CD4-positive, alpha-beta T cell (primary cell): ENCODE data around the gene CHCHD1. TPM values are rescaled to one million over a fixed set of nuclear protein-coding genes. Genes with fewer than 3 reads are reported as not detected.

ENCODE experiments used
- ATAC-seq: fragments of 200-7000 bp; cut with Tn5 transposase; one replicate; pipeline ENCODE4 v1.10.0; 2022; ENCODE audit warnings: mild to moderate bottlenecking; ENCODE audit not compliant: poor library complexity
- CTCF ChIA-PET: fragments of 350-600 bp; sonication (Branson Sonifier 250); formaldehyde crosslinking; loops from one replicate; lab custom pipeline; 2021; ENCODE audit warnings: antibody characterized with exemption, inconsistent platforms; lab: Charles Lee
- POLR2A ChIA-PET: fragments of 350-600 bp; sonication (Branson Sonifier 250); formaldehyde crosslinking; loops from one replicate; lab custom pipeline; 2021; ENCODE audit warnings: antibody characterized with exemption, inconsistent platforms; lab: Charles Lee
- DNase-seq, 14 experiments: peaks; one replicate each; pipeline ENCODE4 v3.0.0-alpha.2; 2013 to 2020; ENCODE audit warnings: mixed read lengths in 2 of 14
- H3K27ac ChIP-seq, 2 donors: one replicate each; pipeline versions ENCODE4 v1.5.1 to v1.7.0; 2013; ENCODE audit warnings: low read length in 2 of 2, low read depth in 1 of 2, mild to moderate bottlenecking in 1 of 2
- H3K27me3 ChIP-seq, 2 experiments: 1 replicate in 1 of 2; 2 replicates in 1 of 2; pipeline versions ENCODE4 v1.6.1 to v1.7.0; 2013; ENCODE audit warnings: low read length in 2 of 2, control low read depth in 1 of 2, mild to moderate bottlenecking in 1 of 2, moderate library complexity in 1 of 2; ENCODE audit not compliant: insufficient read depth in 2 of 2, control insufficient read depth in 1 of 2
- H3K36me3 ChIP-seq: one replicate; pipeline ENCODE4 v1.6.1; 2013; ENCODE audit warnings: low read length, control low read depth; ENCODE audit not compliant: insufficient read depth
- H3K4me1 ChIP-seq: one replicate; pipeline ENCODE4 v1.6.1; 2013; ENCODE audit warnings: low read length, control low read depth; ENCODE audit not compliant: insufficient read depth
- H3K4me3 ChIP-seq: one replicate; pipeline ENCODE4 v1.5.1; 2013; ENCODE audit warnings: mild to moderate bottlenecking, low read length, moderate library complexity
- H3K9me3 ChIP-seq, 2 experiments: 1 replicate in 1 of 2; 2 replicates in 1 of 2; pipeline versions ENCODE4 v1.6.1 to v1.7.0; 2013; ENCODE audit warnings: low read length in 2 of 2, mild to moderate bottlenecking in 2 of 2, control low read depth in 1 of 2, moderate library complexity in 1 of 2; ENCODE audit not compliant: control insufficient read depth in 1 of 2, insufficient read depth in 1 of 2
- H3K27ac Mint-ChIP-seq: one replicate; pipeline ENCODE4 v1.8.0; 2020; ENCODE audit warnings: mixed read lengths
- H3K27me3 Mint-ChIP-seq: one replicate; pipeline ENCODE4 v1.8.0; 2021; ENCODE audit warnings: mixed read lengths
- H3K36me3 Mint-ChIP-seq: one replicate; pipeline ENCODE4 v1.8.0; 2021; ENCODE audit warnings: low read depth, mixed read lengths
- H3K4me1 Mint-ChIP-seq: one replicate; pipeline ENCODE4 v1.8.0; 2021; ENCODE audit warnings: low read depth, mixed read lengths
- H3K4me3 Mint-ChIP-seq: one replicate; pipeline ENCODE4 v1.8.0; 2020; ENCODE audit warnings: mild to moderate bottlenecking, mixed read lengths
- H3K9me3 Mint-ChIP-seq: one replicate; pipeline ENCODE4 v1.8.0; 2020; ENCODE audit warnings: mixed read lengths
- CTCF ChIP-seq: fragments of 200-600 bp; IDR thresholded peaks from one replicate; pipeline ENCODE4 v1.8.0; 2022; ENCODE audit warnings: antibody characterized with exemption, mild to moderate bottlenecking
- intact Hi-C, 2 experiments: fragments of 100-400 bp; cut with DNase I in 1 of 2; cut with micrococcal nuclease in 1 of 2; formaldehyde crosslinking; loops; one replicate each; pipeline versions ENCODE4 v1.15.1 to v1.9.0; 2023 to 2025; cut with DNase I, micrococcal nuclease
- total RNA-seq, 174 experiments: library from RNA in 2 of 174; stranded (reverse) in 2 of 174; gene quantifications; one replicate each; pipeline ENCODE4 v1.2.3 and lab custom pipeline; 2021 to 2026

Gene CHCHD1
- total RNA-seq, 2 experiments from 2014 or later, result 6.3 to 6.8 TPM

- CTCF ChIA-PET, result interaction anchor here (1.4 kb wide), 1 partner anchor 60 kb away, joined by 3 read pairs; no protein-coding TSS in a partner anchor
- no peaks in the 10 kb centered on the region for H3K9me3 ChIP-seq
- POLR2A ChIA-PET, result no interaction called here
- intact Hi-C loops, result loop anchor here in 1 of 2 experiments (10.0 kb wide), 1 partner anchor 325 kb away; the partner anchor contains the start of gene PPP3CB
- Mint-ChIP-seq H3K36me3 (peaks cover 76% of the 10 kb centered on the region), H3K4me1 (no peaks in the 10 kb centered on the region), H3K27ac (peak overlapping the region; percentile 53), H3K9me3 (no peaks in the 10 kb centered on the region), H3K4me3 (no peak overlapping the region), H3K27me3 (no peaks in the 10 kb centered on the region)
- H3K4me3 ChIP-seq, result no peak overlapping the region
- ATAC-seq (no peak), DNase-seq (no peak)
- no peak overlapping the region for H3K27ac ChIP-seq
- H3K27me3 ChIP-seq, result no peaks in the 10 kb centered on the region
- peaks cover 80% of the 10 kb centered on the region for H3K36me3 ChIP-seq
- H3K4me1 ChIP-seq, result no peaks in the 10 kb centered on the region
- no peak for TF ChIP-seq CTCF
Measured at GRCh38 chr10:73819513-73820093, 37.8 kb downstream of the CHCHD1 start.

GRCh38 chr10:73823391-73823790 is 41.5 kb downstream of the CHCHD1 start:
- no peak for ATAC-seq
- H3K27me3 Mint-ChIP-seq, result no peaks in the 10 kb centered on the region
- no peak for TF ChIP-seq CTCF
- intact Hi-C loops, result no loop called here
- no peak overlapping the region for H3K27ac Mint-ChIP-seq
- no peak for DNase-seq
- H3K4me1 Mint-ChIP-seq, result no peaks in the 10 kb centered on the region
- no peak overlapping the region for H3K4me3 ChIP-seq
- H3K27me3 ChIP-seq, result no peaks in the 10 kb centered on the region
- peaks cover 72% of the 10 kb centered on the region for H3K36me3 Mint-ChIP-seq
- no peaks in the 10 kb centered on the region for H3K9me3 Mint-ChIP-seq
- H3K4me1 ChIP-seq, result no peaks in the 10 kb centered on the region
- H3K9me3 ChIP-seq, result no peaks in the 10 kb centered on the region
- ChIA-PET CTCF (no interaction called here), POLR2A (interaction anchor here (0.6 kb wide), 1 partner anchor 203 kb away, joined by 3 read pairs; no protein-coding TSS in a partner anchor)
- H3K27ac ChIP-seq, result no peak overlapping the region
- no peak overlapping the region for H3K4me3 Mint-ChIP-seq
- H3K36me3 ChIP-seq, result peaks cover 80% of the 10 kb centered on the region

- POLR2A ChIA-PET, result no interaction called here
- H3K9me3 ChIP-seq, result no peaks in the 10 kb centered on the region
- DNase-seq, result no peak
- H3K4me1 Mint-ChIP-seq, result no peaks in the 10 kb centered on the region
- peaks cover 78% of the 10 kb centered on the region for H3K36me3 ChIP-seq
- no peaks in the 10 kb centered on the region for H3K9me3 Mint-ChIP-seq
- H3K36me3 Mint-ChIP-seq, result peaks cover 68% of the 10 kb centered on the region
- intact Hi-C loops, result no loop called here
- H3K4me3 ChIP-seq, result no peak overlapping the region
- no peaks in the 10 kb centered on the region for H3K4me1 ChIP-seq
- H3K27me3 ChIP-seq, result no peaks in the 10 kb centered on the region
- CTCF ChIA-PET, result no interaction called here
- H3K4me3 Mint-ChIP-seq, result no peak overlapping the region
- H3K27me3 Mint-ChIP-seq, result no peaks in the 10 kb centered on the region
- ATAC-seq, result no peak
- TF ChIP-seq CTCF, result no peak
- H3K27ac ChIP-seq, result no peak overlapping the region
- H3K27ac Mint-ChIP-seq, result no peak overlapping the region
Measured at GRCh38 chr10:73824146-73824725, 42.4 kb downstream of the CHCHD1 start.
